GM19455 (cell line): Measurements from ENCODE around the gene SPRR1A.

Source experiments
- ATAC-seq: cut with Tn5 transposase; IDR thresholded peaks from one replicate; pipeline ENCODE4 v1.9.1; 2021; ENCODE audit not compliant: unreplicated experiment

SPRR1A gene

GRCh38 chr1:152983743-152984142, at the start of gene SPRR1A:
SPRR1A (plus strand) TSS chr1:152984081; CDS start chr1:152985231, 1,150 bp downstream.
- ATAC-seq = no peak

GRCh38 chr1:152940614-152941013, 43.3 kb upstream of the SPRR1A start:
- no peak for ATAC-seq

- no peak for ATAC-seq
Observed at GRCh38 chr1:152941037-152941711, 42.7 kb upstream of the SPRR1A start.

GRCh38 chr1:152942161-152942560, 41.7 kb upstream of the SPRR1A start:
- no peak for ATAC-seq

GRCh38 chr1:152946248-152946647, 37.6 kb upstream of the SPRR1A start:
- no peak for ATAC-seq

- no peak for ATAC-seq
Observed at GRCh38 chr1:152946651-152947256, 37.1 kb upstream of the SPRR1A start, which contains the start of gene SPRR5. SPRR5 (plus strand) TSS chr1:152947206; CDS start chr1:152948555, 1,349 bp downstream.

GRCh38 chr1:152951711-152952110, 32.2 kb upstream of the SPRR1A start:
- ATAC-seq = no peak

- ATAC-seq = no peak
Observed at GRCh38 chr1:152953761-152954160, 30.1 kb upstream of the SPRR1A start.

- no peak for ATAC-seq
Observed at GRCh38 chr1:152954436-152954835, 29.4 kb upstream of the SPRR1A start.

GRCh38 chr1:152957561-152957960, 26.3 kb upstream of the SPRR1A start:
- no peak for ATAC-seq

- no peak for ATAC-seq
Observed at GRCh38 chr1:152959273-152959672, 24.6 kb upstream of the SPRR1A start.

- no peak for ATAC-seq
Observed at GRCh38 chr1:152959801-152960451, 24.0 kb upstream of the SPRR1A start.

GRCh38 chr1:152960452-152961044, 23.3 kb upstream of the SPRR1A start:
- ATAC-seq = no peak

GRCh38 chr1:152961226-152961891, 22.5 kb upstream of the SPRR1A start:
- ATAC-seq = no peak

GRCh38 chr1:152962876-152963415, 20.9 kb upstream of the SPRR1A start:
- ATAC-seq = no peak

GRCh38 chr1:152964536-152964935, 19.3 kb upstream of the SPRR1A start:
- ATAC-seq = no peak

GRCh38 chr1:152965853-152966252, 18.0 kb upstream of the SPRR1A start:
- no peak for ATAC-seq

- ATAC-seq = no peak
Observed at GRCh38 chr1:152967201-152967600, 16.7 kb upstream of the SPRR1A start.

- peak; percentile 88 for ATAC-seq
Observed at GRCh38 chr1:152968248-152968647, 15.6 kb upstream of the SPRR1A start.

- ATAC-seq = no peak
Observed at GRCh38 chr1:152969036-152969435, 14.8 kb upstream of the SPRR1A start.

GRCh38 chr1:152970495-152970894, 13.4 kb upstream of the SPRR1A start, which contains the start of gene SPRR4:
SPRR4 (plus strand) TSS chr1:152970648; CDS start chr1:152971891, 1,243 bp downstream.
- no peak for ATAC-seq
